HG03460 (cell line): ENCODE results near the gene C2orf15.
"Not testable (repeated sequence)": the region's sequence is repeated elsewhere in the genome, so short reads cannot be mapped to it uniquely, and the experiment has no call there.

Experiments used
- ATAC-seq: cut with Tn5 transposase; IDR thresholded peaks from one replicate; pipeline ENCODE4 v1.9.1; 2021; ENCODE audit not compliant: unreplicated experiment

Gene C2orf15

GRCh38 chr2:99141110-99142108, at the start of gene C2orf15:
Gene C2orf15 (plus strand): TSS chr2:99141707. CDS start chr2:99150559, 8,852 bp downstream.
- ATAC-seq = peak; percentile 92

GRCh38 chr2:99096728-99097127, 44.8 kb upstream of the C2orf15 start:
- no peak for ATAC-seq

GRCh38 chr2:99101697-99102096, 39.8 kb upstream of the C2orf15 start:
- no peak for ATAC-seq

- no peak for ATAC-seq
Measured at GRCh38 chr2:99104006-99104405, 37.5 kb upstream of the C2orf15 start.

- no peak for ATAC-seq
Measured at GRCh38 chr2:99106913-99107312, 34.6 kb upstream of the C2orf15 start.

- no peak for ATAC-seq
Measured at GRCh38 chr2:99111236-99111635, 30.3 kb upstream of the C2orf15 start.

GRCh38 chr2:99111945-99112344, 29.6 kb upstream of the C2orf15 start:
- no peak for ATAC-seq

- ATAC-seq = no peak
Measured at GRCh38 chr2:99112617-99113016, 28.9 kb upstream of the C2orf15 start.

- no peak for ATAC-seq
Measured at GRCh38 chr2:99127981-99128380, 13.5 kb upstream of the C2orf15 start.

- ATAC-seq = not testable (repeated sequence)
Measured at GRCh38 chr2:99135044-99135556, 6.4 kb upstream of the C2orf15 start.

GRCh38 chr2:99139003-99139402, 2.5 kb upstream of the C2orf15 start:
- no peak for ATAC-seq

- no peak for ATAC-seq
Measured at GRCh38 chr2:99140056-99140859, 1.2 kb upstream of the C2orf15 start.

- ATAC-seq = peak; percentile 34
Measured at GRCh38 chr2:99140860-99141109, 722 bp upstream of the C2orf15 start.

- no peak for ATAC-seq
Measured at GRCh38 chr2:99150706-99151105, 9.2 kb downstream of the C2orf15 start.

- ATAC-seq = no peak
Measured at GRCh38 chr2:99152199-99152895, 10.8 kb downstream of the C2orf15 start.

GRCh38 chr2:99153921-99154604, 12.6 kb downstream of the C2orf15 start:
- ATAC-seq = no peak

GRCh38 chr2:99154643-99155536, 13.4 kb downstream of the C2orf15 start, which contains the start of the genes LIPT1 and TSGA10:
Gene LIPT1 (plus strand): TSS chr2:99154967. CDS start chr2:99161958, 6,991 bp downstream.
Gene TSGA10 (minus strand): TSS chr2:99154942. CDS start chr2:99109439, 45,503 bp downstream.
- peak; percentile 97 for ATAC-seq

- ATAC-seq = no peak
Measured at GRCh38 chr2:99156891-99157290, 15.4 kb downstream of the C2orf15 start.

- ATAC-seq = no peak
Measured at GRCh38 chr2:99158599-99158998, 17.1 kb downstream of the C2orf15 start.
